IMR-90 (cell line): ENCODE results near the gene BNIP3. TPM values are rescaled to one million over a fixed set of nuclear protein-coding genes. Genes with fewer than 3 reads are reported as not detected.

Source experiments
- ATAC-seq: fragments of 200-7000 bp; cut with Tn5 transposase; 2 replicates; pipeline ENCODE4 v1.9.1; 2020; ENCODE audit warnings: low read depth, mild to moderate bottlenecking, moderate library complexity
- BruUV-seq: library from RNA; stranded (reverse); fragments of 400-500 nt; replicated peaks from 2 replicates; lab custom pipeline; 2021; lab: Mats Ljungman, UMichigan
- CTCF ChIA-PET: fragments of 300-600 bp; formaldehyde crosslinking; extraction: SDS; loops from one replicate; lab custom pipeline; 2021; ENCODE audit warnings: antibody characterized with exemption; lab: Yijun Ruan, JAX
- POLR2A ChIA-PET: fragments of 300-600 bp; sonication (Branson Sonifier 250); formaldehyde crosslinking; loops from one replicate; lab custom pipeline; 2022; ENCODE audit warnings: antibody characterized with exemption; ENCODE audit not compliant: unreplicated experiment; lab: Charles Lee
- DNase-seq: peaks from one replicate; pipeline ENCODE4 v3.0.0; 2013
- H2AFZ ChIP-seq: replicated peaks from 2 replicates; pipeline ENCODE3; 2013; ENCODE audit warnings: low read length, mild to moderate bottlenecking; ENCODE audit not compliant: poor library complexity
- H2AK5ac ChIP-seq: 2 replicates; pipeline ENCODE4 v1.6.1; 2013; ENCODE audit warnings: low read depth, low read length, inconsistent platforms
- H2AK9ac ChIP-seq: replicated peaks from 2 replicates; pipeline ENCODE3; 2013; ENCODE audit warnings: mild to moderate bottlenecking, low read depth, low read length, moderate library complexity; ENCODE audit not compliant: poor library complexity
- H2BK120ac ChIP-seq: 2 replicates; pipeline ENCODE4 v1.6.1; 2013; ENCODE audit warnings: low read depth, low read length, inconsistent platforms
- H2BK15ac ChIP-seq: 3 replicates; pipeline ENCODE4 v1.6.1; 2013; ENCODE audit warnings: low read depth, low read length, inconsistent platforms
- H2BK20ac ChIP-seq: 2 replicates; pipeline ENCODE4 v1.6.1; 2013; ENCODE audit warnings: low read depth, mild to moderate bottlenecking, inconsistent platforms, low read length, moderate library complexity
- H2BK5ac ChIP-seq: 2 replicates; pipeline ENCODE4 v1.6.1; 2013; ENCODE audit warnings: mild to moderate bottlenecking, low read depth, low read length, inconsistent platforms; ENCODE audit not compliant: poor library complexity, severe bottlenecking
- H3K14ac ChIP-seq: replicated peaks from 2 replicates; pipeline ENCODE4 v1.6.1; 2013; ENCODE audit warnings: low read depth, low read length, inconsistent platforms
- H3K18ac ChIP-seq: 2 replicates; pipeline ENCODE4 v1.6.1; 2013; ENCODE audit warnings: low read depth, low read length, control low read depth
- H3K23ac ChIP-seq: 2 replicates; pipeline ENCODE4 v1.6.1; 2013; ENCODE audit warnings: low read depth, low read length, inconsistent platforms
- H3K27ac ChIP-seq: 2 replicates; pipeline ENCODE4 v1.5.1; 2013; ENCODE audit warnings: mild to moderate bottlenecking, control low read depth, low read length; ENCODE audit not compliant: insufficient read depth
- H3K27me3 ChIP-seq: 2 replicates; pipeline ENCODE4 v1.6.1; 2013; ENCODE audit warnings: low read length; ENCODE audit not compliant: control insufficient read depth, insufficient read depth
- H3K36me3 ChIP-seq: 2 replicates; pipeline ENCODE4 v1.6.1; 2013; ENCODE audit warnings: low read length, mixed read lengths; ENCODE audit not compliant: control insufficient read depth, insufficient read depth
- H3K4ac ChIP-seq: 2 replicates; pipeline ENCODE4 v1.6.1; 2013; ENCODE audit warnings: low read depth, low read length, inconsistent platforms
- H3K4me1 ChIP-seq: 2 replicates; pipeline ENCODE4 v1.6.1; 2013; ENCODE audit warnings: low read length, mixed read lengths; ENCODE audit not compliant: control insufficient read depth, insufficient read depth
- H3K4me2 ChIP-seq: 2 replicates; pipeline ENCODE4 v1.6.1; 2013; ENCODE audit warnings: low read depth, mild to moderate bottlenecking, control low read depth, low read length, moderate library complexity
- H3K4me3 ChIP-seq: 2 replicates; pipeline ENCODE4 v1.5.1; 2013; ENCODE audit warnings: low read depth, mild to moderate bottlenecking, control low read depth, low read length, moderate library complexity; ENCODE audit not compliant: insufficient read depth
- H3K56ac ChIP-seq: 2 replicates; pipeline ENCODE4 v1.6.1; 2013; ENCODE audit warnings: low read length, inconsistent platforms; ENCODE audit not compliant: insufficient read depth; ENCODE audit errors: extremely low read depth
- H3K79me1 ChIP-seq, 2 experiments: 2 replicates each; pipeline ENCODE4 v1.6.1; 2013; ENCODE audit warnings: low read length in 2 of 2, inconsistent platforms in 1 of 2, low read depth in 1 of 2
- H3K9ac ChIP-seq: 2 replicates; pipeline ENCODE4 v1.6.1; 2013; ENCODE audit warnings: low read depth, low read length, control low read depth
- H3K9me1 ChIP-seq: 2 replicates; pipeline ENCODE4 v1.6.1; 2013; ENCODE audit warnings: low read length, inconsistent platforms; ENCODE audit not compliant: insufficient read depth
- H3K9me3 ChIP-seq: 2 replicates; pipeline ENCODE4 v1.6.1; 2013; ENCODE audit warnings: low read length; ENCODE audit not compliant: control insufficient read depth, insufficient read depth
- H4K20me1 ChIP-seq: 2 replicates; pipeline ENCODE4 v1.6.1; 2013; ENCODE audit warnings: low read length, inconsistent platforms; ENCODE audit not compliant: insufficient read depth
- H4K5ac ChIP-seq: 2 replicates; pipeline ENCODE4 v1.6.1; 2013; ENCODE audit warnings: mild to moderate bottlenecking, low read depth, low read length, control low read depth
- H4K8ac ChIP-seq, 2 experiments: 2 replicates each; pipeline ENCODE4 v1.6.1; 2013; ENCODE audit warnings: low read depth in 2 of 2, low read length in 2 of 2, control low read depth in 1 of 2, inconsistent platforms in 1 of 2
- H4K91ac ChIP-seq: 2 replicates; pipeline ENCODE4 v1.6.1; 2013; ENCODE audit warnings: low read depth, low read length, inconsistent platforms; ENCODE audit not compliant: insufficient read depth
- BHLHE40 ChIP-seq: fragments of 150-350 bp; IDR thresholded peaks from 2 replicates; pipeline ENCODE4 v1.6.1; 2016; ENCODE audit warnings: mild to moderate bottlenecking, low read depth, low read length
- CHD1 ChIP-seq: IDR thresholded peaks from 2 replicates; pipeline ENCODE4 v1.6.1; 2012; ENCODE audit warnings: low read depth, low read length, improper control_type of control experiment
- FOS ChIP-seq: fragments of 150-350 bp; IDR thresholded peaks from 2 replicates; pipeline ENCODE4 v1.6.1; 2016; ENCODE audit warnings: low read depth, low read length
- MAFK ChIP-seq: IDR thresholded peaks from 2 replicates; pipeline ENCODE4 v1.6.1; 2012; ENCODE audit warnings: low read depth, low read length, improper control_type of control experiment
- MAZ ChIP-seq: IDR thresholded peaks from 2 replicates; pipeline ENCODE4 v1.6.1; 2012; ENCODE audit warnings: low read depth, mild to moderate bottlenecking, low read length, improper control_type of control experiment, moderate library complexity, borderline replicate concordance
- MXI1 ChIP-seq: IDR thresholded peaks from 2 replicates; pipeline ENCODE4 v1.6.1; 2012; ENCODE audit warnings: low read depth, mild to moderate bottlenecking, low read length, moderate library complexity, borderline replicate concordance
- NFE2L2 ChIP-seq: fragments of 150-350 bp; IDR thresholded peaks from 2 replicates; pipeline ENCODE4 v1.6.1; 2016; ENCODE audit warnings: low read depth, mild to moderate bottlenecking, low read length
- POLR2A ChIP-seq: IDR thresholded peaks from 2 replicates; pipeline ENCODE4 v1.6.1; 2012; ENCODE audit warnings: mild to moderate bottlenecking, low read depth, low read length
- RAD21 ChIP-seq: IDR thresholded peaks from 2 replicates; pipeline ENCODE4 v1.6.1; 2012; ENCODE audit warnings: low read length, improper control_type of control experiment
- RCOR1 ChIP-seq: IDR thresholded peaks from 2 replicates; pipeline ENCODE4 v1.6.1; 2012; ENCODE audit warnings: mild to moderate bottlenecking, low read length, improper control_type of control experiment; ENCODE audit not compliant: insufficient replicate concordance
- RFX5 ChIP-seq: IDR thresholded peaks from 2 replicates; pipeline ENCODE4 v1.8.0; 2012; ENCODE audit warnings: low read depth, mild to moderate bottlenecking, low read length, moderate library complexity
- WGBS, 2 experiments: methylation state at CpG; one replicate each; pipeline versions ENCODE4 v1.1.5 to v1.1.7; 2013; ENCODE audit warnings: missing lambda C conversion rate in 2 of 2; ENCODE audit not compliant: insufficient read length in 1 of 2; ENCODE audit errors: extremely low coverage in 2 of 2; 5-methylcytosine and 5-hydroxymethylcytosine counted together
- dilution Hi-C: fragments of 300-500 bp; cut with HindIII; formaldehyde crosslinking; loops from one replicate; pipeline ENCODE4 v1.14.3; 2018; ENCODE audit warnings: low sequenced_read_pairs; ENCODE audit not compliant: unreplicated experiment
- in situ Hi-C: fragments of 300-500 bp; cut with MboI; formaldehyde crosslinking; loops from 3 replicates; pipeline ENCODE4 v1.14.3; 2019; ENCODE audit warnings: low sequenced_read_pairs, inconsistent platforms, mixed read lengths
- intact Hi-C: fragments of 100-400 bp; cut with micrococcal nuclease; formaldehyde crosslinking; loops from 2 replicates; pipeline ENCODE4 v1.10.0; 2022
- polyA plus RNA-seq, 3 experiments: library from polyadenylated mRNA; depleted of rRNA; stranded (reverse); fragments of >200 nt; gene quantifications; 2 replicates each; pipeline ENCODE4 v1.2.3, GENCODE V29; 2012; ENCODE audit warnings: low replicate concordance in 1 of 3
- total RNA-seq: library from RNA; depleted of rRNA; stranded (reverse); fragments of >200 nt; gene quantifications from 2 replicates; pipeline ENCODE4 v1.2.3, GENCODE V29; 2012
- TF ChIP-seq, protein P1 (sequence below): fragments of 150-350 bp; IDR thresholded peaks from 2 replicates; pipeline ENCODE4 v1.6.1; 2016; ENCODE audit warnings: low read depth, mild to moderate bottlenecking, low read length, moderate library complexity, borderline replicate concordance
- TF ChIP-seq, protein P2 (sequence below): fragments of 150-350 bp; IDR thresholded peaks from 2 replicates; pipeline ENCODE4 v1.6.1; 2017; ENCODE audit warnings: mild to moderate bottlenecking, antibody characterized with exemption, low read length, low read depth

The BNIP3 gene
- total and polyA plus RNA-seq, 2 of the 4 experiments (the other 2 are of a cell fraction): 134 to 211 TPM

GRCh38 chr10:131936736-131937135, 45.0 kb downstream of the BNIP3 start:
- no peak overlapping the region for H3K23ac ChIP-seq
- peaks cover 29% of the 10 kb centered on the region for H3K36me3 ChIP-seq
- CTCF ChIA-PET: no interaction called here
- no peak overlapping the region for H2AK5ac ChIP-seq
- intact Hi-C loops (no loop called here), in situ Hi-C loops (no loop called here), dilution Hi-C loops (no loop called here)
- no TSS peak for BruUV-seq
- no peak overlapping the region for H3K4me3 ChIP-seq
- WGBS, 2 experiments: 93% methylated on average over 8 of the region's 18 CpGs; no CpG with 5 or more reads in 1 of the 2 experiments
- H3K56ac ChIP-seq: no peak overlapping the region
- no peak overlapping the region for H3K14ac ChIP-seq
- H4K91ac ChIP-seq: no peak overlapping the region
- H3K4me2 ChIP-seq: no peak overlapping the region
- no peak overlapping the region for H3K4ac ChIP-seq
- H2AK9ac ChIP-seq: no peak overlapping the region
- no peak overlapping the region for H3K9ac ChIP-seq
- H3K27ac ChIP-seq: no peak overlapping the region
- H2AFZ ChIP-seq: no peak overlapping the region
- peaks cover 33 to 68% of the 10 kb centered on the region in 2 experiments for H3K79me1 ChIP-seq
- no peaks in the 10 kb centered on the region for H3K9me3 ChIP-seq
- peaks cover 11% of the 10 kb centered on the region; the same call in 1 of the 2 replicates for H3K9me1 ChIP-seq
- H4K20me1 ChIP-seq: peaks cover 25% of the 10 kb centered on the region
- H2BK15ac ChIP-seq: no peak overlapping the region
- no peak overlapping the region for H2BK5ac ChIP-seq
- DNase-seq (no peak), ATAC-seq (no peak)
- H3K27me3 ChIP-seq: no peaks in the 10 kb centered on the region
- H2BK20ac ChIP-seq: no peak overlapping the region
- H4K8ac ChIP-seq: no peak overlapping the region
- H3K4me1 ChIP-seq: no peaks in the 10 kb centered on the region
- no peak overlapping the region for H3K18ac ChIP-seq
- H4K5ac ChIP-seq: no peak overlapping the region
- POLR2A ChIA-PET: no interaction called here
- no peak overlapping the region for H2BK120ac ChIP-seq
- no peak for TF ChIP-seq NFE2L2
- TF ChIP-seq, protein P1, sequence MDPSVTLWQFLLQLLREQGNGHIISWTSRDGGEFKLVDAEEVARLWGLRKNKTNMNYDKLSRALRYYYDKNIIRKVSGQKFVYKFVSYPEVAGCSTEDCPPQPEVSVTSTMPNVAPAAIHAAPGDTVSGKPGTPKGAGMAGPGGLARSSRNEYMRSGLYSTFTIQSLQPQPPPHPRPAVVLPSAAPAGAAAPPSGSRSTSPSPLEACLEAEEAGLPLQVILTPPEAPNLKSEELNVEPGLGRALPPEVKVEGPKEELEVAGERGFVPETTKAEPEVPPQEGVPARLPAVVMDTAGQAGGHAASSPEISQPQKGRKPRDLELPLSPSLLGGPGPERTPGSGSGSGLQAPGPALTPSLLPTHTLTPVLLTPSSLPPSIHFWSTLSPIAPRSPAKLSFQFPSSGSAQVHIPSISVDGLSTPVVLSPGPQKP: no peak
- TF ChIP-seq, protein P2, sequence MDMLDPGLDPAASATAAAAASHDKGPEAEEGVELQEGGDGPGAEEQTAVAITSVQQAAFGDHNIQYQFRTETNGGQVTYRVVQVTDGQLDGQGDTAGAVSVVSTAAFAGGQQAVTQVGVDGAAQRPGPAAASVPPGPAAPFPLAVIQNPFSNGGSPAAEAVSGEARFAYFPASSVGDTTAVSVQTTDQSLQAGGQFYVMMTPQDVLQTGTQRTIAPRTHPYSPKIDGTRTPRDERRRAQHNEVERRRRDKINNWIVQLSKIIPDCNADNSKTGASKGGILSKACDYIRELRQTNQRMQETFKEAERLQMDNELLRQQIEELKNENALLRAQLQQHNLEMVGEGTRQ: no peak
- TF ChIP-seq POLR2A: no peak
- TF ChIP-seq RFX5: no peak
- no peak for TF ChIP-seq MXI1
- TF ChIP-seq CHD1: no peak
- no peak for TF ChIP-seq MAZ
- no peak for TF ChIP-seq FOS
- no peak for TF ChIP-seq RCOR1
- no peak for TF ChIP-seq RAD21
- no peak for TF ChIP-seq BHLHE40
- TF ChIP-seq MAFK: no peak
